ENCODE results near the gene COL8A2. TPM values are rescaled to one million over a fixed set of nuclear protein-coding genes. Genes with fewer than 3 reads are reported as not detected.

Gene COL8A2
- total RNA-seq, 1 experiment from 2014 or later: 0.24 TPM

DNA sequence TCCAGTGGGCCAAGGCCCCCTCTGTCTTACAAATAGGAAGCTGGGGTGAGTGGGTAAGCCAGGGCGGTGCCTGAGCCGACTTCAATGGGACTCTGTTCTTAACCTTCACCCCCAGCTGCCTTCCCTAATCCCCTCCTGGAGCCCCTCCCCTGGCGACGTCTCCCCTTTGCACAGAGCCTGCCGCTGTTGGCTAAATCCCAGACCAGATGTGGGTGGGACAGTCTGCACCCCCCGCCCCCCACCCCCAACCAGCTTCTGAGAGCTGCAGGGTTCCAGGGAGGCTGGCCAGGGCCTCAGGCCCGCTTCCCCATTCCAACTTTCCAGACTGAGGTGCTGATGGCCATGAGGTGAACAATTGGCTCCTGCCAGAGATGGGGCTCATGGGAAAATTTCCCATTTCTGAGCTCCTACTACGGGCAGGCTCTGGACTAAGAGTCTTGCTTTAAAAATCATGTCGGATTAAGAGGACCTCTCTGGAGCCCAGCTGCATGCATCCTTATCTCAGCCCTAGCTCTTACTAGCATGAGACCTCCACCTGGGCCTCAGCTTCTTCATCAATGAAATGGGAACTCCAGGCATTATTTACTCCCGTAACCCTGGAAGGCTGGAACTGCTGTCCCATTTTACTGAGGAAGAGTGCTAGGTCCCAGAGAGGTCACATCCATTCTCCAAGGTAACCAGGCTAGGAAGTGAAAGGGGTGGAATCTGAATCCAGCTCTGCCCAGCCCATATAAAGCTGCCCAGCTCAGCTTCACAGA lies 6.4 kb downstream of the COL8A2 start:
- no peak for DNase-seq (ENCODE audit: low spot score)
- intact Hi-C loops (cut with micrococcal nuclease; ENCODE audit: unreplicated experiment): no loop called here
- no peaks in the 10 kb centered on the region for H3K36me3 ChIP-seq (ENCODE audit: insufficient read depth, low read length, poor library complexity, severe bottlenecking)
- no peaks in the 10 kb centered on the region for H3K27me3 ChIP-seq (replicated peaks; ENCODE audit: insufficient read depth, low read depth, low read length, poor library complexity)
- ChIA-PET POLR2A (ENCODE audit: low non-redundant PET) (no interaction called here), CTCF (interaction anchor here (0.7 kb wide), 1 partner anchor 17 kb away, joined by 3 read pairs; no protein-coding TSS in a partner anchor)
- no peak overlapping the region for H3K4me3 ChIP-seq (ENCODE audit: low read depth, low read length, poor library complexity, severe bottlenecking)
- H3K9me3 ChIP-seq (ENCODE audit: low read depth, low read length, poor library complexity, severe bottlenecking): no peaks in the 10 kb centered on the region
- TF ChIP-seq EZH2 (IDR thresholded peaks at IDR 0.05; ENCODE audit: borderline replicate concordance, low read depth, low read length, poor library complexity, severe bottlenecking): no peak
- TF ChIP-seq, protein P1, sequence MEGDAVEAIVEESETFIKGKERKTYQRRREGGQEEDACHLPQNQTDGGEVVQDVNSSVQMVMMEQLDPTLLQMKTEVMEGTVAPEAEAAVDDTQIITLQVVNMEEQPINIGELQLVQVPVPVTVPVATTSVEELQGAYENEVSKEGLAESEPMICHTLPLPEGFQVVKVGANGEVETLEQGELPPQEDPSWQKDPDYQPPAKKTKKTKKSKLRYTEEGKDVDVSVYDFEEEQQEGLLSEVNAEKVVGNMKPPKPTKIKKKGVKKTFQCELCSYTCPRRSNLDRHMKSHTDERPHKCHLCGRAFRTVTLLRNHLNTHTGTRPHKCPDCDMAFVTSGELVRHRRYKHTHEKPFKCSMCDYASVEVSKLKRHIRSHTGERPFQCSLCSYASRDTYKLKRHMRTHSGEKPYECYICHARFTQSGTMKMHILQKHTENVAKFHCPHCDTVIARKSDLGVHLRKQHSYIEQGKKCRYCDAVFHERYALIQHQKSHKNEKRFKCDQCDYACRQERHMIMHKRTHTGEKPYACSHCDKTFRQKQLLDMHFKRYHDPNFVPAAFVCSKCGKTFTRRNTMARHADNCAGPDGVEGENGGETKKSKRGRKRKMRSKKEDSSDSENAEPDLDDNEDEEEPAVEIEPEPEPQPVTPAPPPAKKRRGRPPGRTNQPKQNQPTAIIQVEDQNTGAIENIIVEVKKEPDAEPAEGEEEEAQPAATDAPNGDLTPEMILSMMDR (conservative IDR thresholded peaks at IDR 0.05; ENCODE audit: low read depth, low read length): no peak
- BruUV-seq (replicated peaks): no TSS peak
- H3K4me1 ChIP-seq (ENCODE audit: insufficient read depth, low read length, poor library complexity, severe bottlenecking): no peaks in the 10 kb centered on the region
- H3K27ac ChIP-seq (ENCODE audit: low read depth, low read length, poor library complexity, severe bottlenecking): no peak overlapping the region

DNA sequence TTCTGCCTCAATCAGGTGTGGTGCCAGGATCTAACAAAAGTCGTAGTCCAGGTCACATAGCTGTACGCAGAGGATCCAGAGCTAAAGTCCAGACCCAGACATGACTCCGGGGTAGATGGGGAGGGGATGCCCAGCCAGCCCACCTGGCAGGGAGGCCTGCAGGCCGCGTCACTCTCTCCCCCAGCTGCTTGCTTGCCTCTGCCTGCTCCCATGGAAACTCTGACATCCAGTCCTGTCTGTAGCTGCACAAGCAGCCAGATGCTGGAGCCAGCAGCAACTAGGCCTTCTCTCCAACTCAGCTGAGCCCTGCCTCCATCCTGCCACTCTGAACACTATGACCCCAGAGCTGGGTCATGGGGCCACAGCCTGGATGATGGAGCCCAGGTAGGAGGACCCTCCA lies 8.1 kb downstream of the COL8A2 start:
- CTCF ChIA-PET: interaction anchor here (0.5 kb wide), 1 partner anchor 47 kb away, joined by 11 read pairs; no protein-coding TSS in a partner anchor
- no TSS peak for BruUV-seq (replicated peaks)
- no peak for TF ChIP-seq EZH2 (IDR thresholded peaks at IDR 0.05; ENCODE audit: borderline replicate concordance, low read depth, low read length, poor library complexity, severe bottlenecking)
- TF ChIP-seq, protein P1 (conservative IDR thresholded peaks at IDR 0.05; ENCODE audit: low read depth, low read length): no peak
- Histone ChIP-seq H3K4me1 (ENCODE audit: insufficient read depth, low read length, poor library complexity, severe bottlenecking) (no peaks in the 10 kb centered on the region), H3K27me3 (replicated peaks; ENCODE audit: insufficient read depth, low read depth, low read length, poor library complexity) (no peaks in the 10 kb centered on the region), H3K4me3 (ENCODE audit: low read depth, low read length, poor library complexity, severe bottlenecking) (no peak overlapping the region), H3K36me3 (ENCODE audit: insufficient read depth, low read length, poor library complexity, severe bottlenecking) (no peaks in the 10 kb centered on the region), H3K27ac (ENCODE audit: low read depth, low read length, poor library complexity, severe bottlenecking) (no peak overlapping the region), H3K9me3 (ENCODE audit: low read depth, low read length, poor library complexity, severe bottlenecking) (no peaks in the 10 kb centered on the region)
- intact Hi-C loops (cut with micrococcal nuclease; ENCODE audit: unreplicated experiment): no loop called here
- POLR2A ChIA-PET (ENCODE audit: low non-redundant PET): no interaction called here
- no peak for DNase-seq (ENCODE audit: low spot score)

DNA sequence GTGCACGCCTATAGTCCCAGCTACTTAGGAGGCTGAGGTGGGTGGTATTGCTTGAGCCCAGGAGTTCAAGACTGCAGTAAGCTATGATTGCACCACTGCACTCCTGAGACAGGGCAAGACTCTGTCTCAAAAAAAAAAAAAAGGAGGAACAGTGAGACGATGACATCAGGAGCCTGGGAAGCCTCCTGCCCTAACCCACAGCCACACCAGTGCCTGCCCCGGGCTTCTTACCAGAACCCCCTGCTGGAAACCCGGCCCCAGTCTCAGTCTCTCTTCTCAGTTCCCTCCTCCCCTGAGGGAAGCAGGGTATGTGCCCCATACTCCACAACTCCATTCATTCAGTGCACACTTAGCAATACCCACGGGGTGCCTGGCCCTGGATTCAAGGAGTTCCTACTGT lies 9.1 kb downstream of the COL8A2 start:
- H3K36me3 ChIP-seq (ENCODE audit: insufficient read depth, low read length, poor library complexity, severe bottlenecking): no peaks in the 10 kb centered on the region
- no TSS peak for BruUV-seq (replicated peaks)
- no peak overlapping the region for H3K27ac ChIP-seq (ENCODE audit: low read depth, low read length, poor library complexity, severe bottlenecking)
- no peak for DNase-seq (ENCODE audit: low spot score)
- H3K9me3 ChIP-seq (ENCODE audit: low read depth, low read length, poor library complexity, severe bottlenecking): no peaks in the 10 kb centered on the region
- H3K27me3 ChIP-seq (replicated peaks; ENCODE audit: insufficient read depth, low read depth, low read length, poor library complexity): no peaks in the 10 kb centered on the region
- ChIA-PET POLR2A (ENCODE audit: low non-redundant PET) (no interaction called here), CTCF (interaction anchor here (1.1 kb wide), 1 partner anchor 19 kb away, joined by 4 read pairs; no protein-coding TSS in a partner anchor)
- H3K4me3 ChIP-seq (ENCODE audit: low read depth, low read length, poor library complexity, severe bottlenecking): no peak overlapping the region
- TF ChIP-seq EZH2 (IDR thresholded peaks at IDR 0.05; ENCODE audit: borderline replicate concordance, low read depth, low read length, poor library complexity, severe bottlenecking): no peak
- TF ChIP-seq, protein P1 (conservative IDR thresholded peaks at IDR 0.05; ENCODE audit: low read depth, low read length): no peak
- intact Hi-C loops (cut with micrococcal nuclease; ENCODE audit: unreplicated experiment): no loop called here
- no peaks in the 10 kb centered on the region for H3K4me1 ChIP-seq (ENCODE audit: insufficient read depth, low read length, poor library complexity, severe bottlenecking)

Measured in A673 (cell line).